Endothelial cell of umbilical vein (primary cell): Measurements from ENCODE around the gene C15orf62.
A peak's percentile ranks its signal among the peaks of the same experiment; 100 is the strongest.

Source experiments
- POLR2AphosphoS5 ChIP-seq: IDR thresholded peaks from 2 replicates; pipeline ENCODE4 v1.6.1; 2012; ENCODE audit warnings: low read depth, mild to moderate bottlenecking, control low read depth, low read length, moderate library complexity; ENCODE audit not compliant: insufficient read depth
- TF ChIP-seq, protein P1 (sequence below), 2 donors: IDR thresholded peaks; 1 replicate in 1 of 2; 2 replicates in 1 of 2; pipeline ENCODE4 v1.5.1; 2011; ENCODE audit warnings: low read length in 2 of 2, mild to moderate bottlenecking in 2 of 2, moderate library complexity in 2 of 2, control low read depth in 1 of 2, inconsistent platforms in 1 of 2, low read depth in 1 of 2; ENCODE audit not compliant: insufficient read depth in 1 of 2; ENCODE audit errors: extremely low read depth in 1 of 2

- TF ChIP-seq, protein P1, sequence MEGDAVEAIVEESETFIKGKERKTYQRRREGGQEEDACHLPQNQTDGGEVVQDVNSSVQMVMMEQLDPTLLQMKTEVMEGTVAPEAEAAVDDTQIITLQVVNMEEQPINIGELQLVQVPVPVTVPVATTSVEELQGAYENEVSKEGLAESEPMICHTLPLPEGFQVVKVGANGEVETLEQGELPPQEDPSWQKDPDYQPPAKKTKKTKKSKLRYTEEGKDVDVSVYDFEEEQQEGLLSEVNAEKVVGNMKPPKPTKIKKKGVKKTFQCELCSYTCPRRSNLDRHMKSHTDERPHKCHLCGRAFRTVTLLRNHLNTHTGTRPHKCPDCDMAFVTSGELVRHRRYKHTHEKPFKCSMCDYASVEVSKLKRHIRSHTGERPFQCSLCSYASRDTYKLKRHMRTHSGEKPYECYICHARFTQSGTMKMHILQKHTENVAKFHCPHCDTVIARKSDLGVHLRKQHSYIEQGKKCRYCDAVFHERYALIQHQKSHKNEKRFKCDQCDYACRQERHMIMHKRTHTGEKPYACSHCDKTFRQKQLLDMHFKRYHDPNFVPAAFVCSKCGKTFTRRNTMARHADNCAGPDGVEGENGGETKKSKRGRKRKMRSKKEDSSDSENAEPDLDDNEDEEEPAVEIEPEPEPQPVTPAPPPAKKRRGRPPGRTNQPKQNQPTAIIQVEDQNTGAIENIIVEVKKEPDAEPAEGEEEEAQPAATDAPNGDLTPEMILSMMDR (IDR thresholded peaks at IDR 0.05; ENCODE audit: extremely low read depth in 1 of 2, insufficient read depth in 1 of 2, low read depth in 1 of 2, low read length in 2 of 2) = peak; percentile 61 to 88
- no peak for TF ChIP-seq POLR2AphosphoS5
Measured at GRCh38 chr15:40782609-40783227, 12.9 kb downstream of the C15orf62 start.
